ENCODE measurements around the gene EML5.

DNA sequence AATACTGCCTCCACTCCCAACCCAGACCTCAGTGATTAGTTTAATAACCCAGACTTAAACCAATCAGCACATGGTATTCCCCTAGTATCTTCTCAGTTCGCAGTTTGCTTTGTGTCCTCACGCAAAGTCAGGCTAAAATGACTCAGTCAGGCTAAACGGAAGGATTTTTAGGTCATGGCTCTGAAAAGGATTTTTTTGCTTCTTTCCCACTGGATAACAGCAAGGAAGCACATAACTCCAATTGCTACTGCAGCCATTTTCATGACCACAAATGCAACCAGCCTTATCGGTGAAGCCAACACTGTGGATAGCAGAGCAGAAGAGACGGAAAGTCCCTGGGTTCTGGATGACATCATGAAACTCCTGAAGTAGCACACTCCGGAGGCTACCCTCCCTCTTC lies 162.2 kb downstream of the EML5 start:
- no peak for TF ChIP-seq RBAK (CRISPR knock-in tag; IDR thresholded peaks at IDR 0.05)
- no peak for TF ChIP-seq MTA3 (CRISPR knock-in tag; IDR thresholded peaks at IDR 0.05)
- TF ChIP-seq EP300 (IDR thresholded peaks at IDR 0.05; ENCODE audit: low read depth in 2 of 2, low read length in 2 of 2): no peak
- TF ChIP-seq EP300 (CRISPR knock-in tag; IDR thresholded peaks at IDR 0.05; ENCODE audit: borderline replicate concordance): no peak
- no peak for TF ChIP-seq CREM (IDR thresholded peaks at IDR 0.05)
- TF ChIP-seq CREM (CRISPR knock-in tag; IDR thresholded peaks at IDR 0.05): no peak
- no peak for TF ChIP-seq HNRNPH1 (optimal IDR thresholded peaks at IDR 0.05; ENCODE audit: low read depth, low read length)
- no peak for TF ChIP-seq ATRX (CRISPR knock-in tag; IDR thresholded peaks at IDR 0.05; ENCODE audit: borderline replicate concordance)
- TF ChIP-seq NR3C1 (CRISPR knock-in tag; IDR thresholded peaks at IDR 0.05): no peak
- no peak for TF ChIP-seq KDM1A (CRISPR knock-in tag; IDR thresholded peaks at IDR 0.05)
